GM23248 (cell line): ENCODE data around the gene RNF175.

Source experiments
- EZH2 ChIP-seq: fragments of 200-600 bp; sonication (generic); IDR thresholded peaks from 2 replicates; pipeline ENCODE4 v1.6.1; 2018; ENCODE audit warnings: antibody characterized with exemption, mild to moderate bottlenecking; ENCODE audit not compliant: insufficient read depth, poor library complexity, severe bottlenecking
- EZH2phosphoT487 ChIP-seq: fragments of 200-600 bp; sonication (generic); IDR thresholded peaks from 2 replicates; pipeline ENCODE4 v1.6.1; 2018; ENCODE audit warnings: antibody characterized with exemption, moderate library complexity, mild to moderate bottlenecking, low read depth; ENCODE audit not compliant: insufficient read depth

GRCh38 chr4:153661908-153662307 is 97.9 kb downstream of the RNF175 start:
- TF ChIP-seq EZH2: no peak
- no peak for TF ChIP-seq EZH2phosphoT487
